OCI-LY7 (cell line): ENCODE results near the gene ZNF23.

ENCODE experiments used
- EZH2phosphoT487 ChIP-seq: fragments of 200-600 bp; sonication (generic); IDR thresholded peaks from 2 replicates; pipeline ENCODE4 v1.6.1; 2018; ENCODE audit warnings: low read depth, borderline replicate concordance, mild to moderate bottlenecking, mixed run types, antibody characterized with exemption, low read length, moderate library complexity, mixed read lengths
- TF ChIP-seq, protein P1 (sequence below): fragments of 200-600 bp; sonication (generic); conservative IDR thresholded peaks from 2 replicates; pipeline ENCODE4 v1.5.1; 2014; ENCODE audit warnings: mild to moderate bottlenecking, antibody characterized with exemption, low read length, moderate library complexity, mixed read lengths

- TF ChIP-seq, protein P1, sequence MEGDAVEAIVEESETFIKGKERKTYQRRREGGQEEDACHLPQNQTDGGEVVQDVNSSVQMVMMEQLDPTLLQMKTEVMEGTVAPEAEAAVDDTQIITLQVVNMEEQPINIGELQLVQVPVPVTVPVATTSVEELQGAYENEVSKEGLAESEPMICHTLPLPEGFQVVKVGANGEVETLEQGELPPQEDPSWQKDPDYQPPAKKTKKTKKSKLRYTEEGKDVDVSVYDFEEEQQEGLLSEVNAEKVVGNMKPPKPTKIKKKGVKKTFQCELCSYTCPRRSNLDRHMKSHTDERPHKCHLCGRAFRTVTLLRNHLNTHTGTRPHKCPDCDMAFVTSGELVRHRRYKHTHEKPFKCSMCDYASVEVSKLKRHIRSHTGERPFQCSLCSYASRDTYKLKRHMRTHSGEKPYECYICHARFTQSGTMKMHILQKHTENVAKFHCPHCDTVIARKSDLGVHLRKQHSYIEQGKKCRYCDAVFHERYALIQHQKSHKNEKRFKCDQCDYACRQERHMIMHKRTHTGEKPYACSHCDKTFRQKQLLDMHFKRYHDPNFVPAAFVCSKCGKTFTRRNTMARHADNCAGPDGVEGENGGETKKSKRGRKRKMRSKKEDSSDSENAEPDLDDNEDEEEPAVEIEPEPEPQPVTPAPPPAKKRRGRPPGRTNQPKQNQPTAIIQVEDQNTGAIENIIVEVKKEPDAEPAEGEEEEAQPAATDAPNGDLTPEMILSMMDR: no peak
- TF ChIP-seq EZH2phosphoT487: no peak
Observed at GRCh38 chr16:71428883-71429282, 33.2 kb downstream of the ZNF23 start.
